HG02763 (cell line): ENCODE results near the gene SPTBN4.
"Not testable (repeated sequence)": the region's sequence is repeated elsewhere in the genome, so short reads cannot be mapped to it uniquely, and the experiment has no call there.

ENCODE experiments used
- ATAC-seq: cut with Tn5 transposase; IDR thresholded peaks from one replicate; pipeline ENCODE4 v1.9.1; 2021; ENCODE audit warnings: mild to moderate bottlenecking, moderate library complexity; ENCODE audit not compliant: unreplicated experiment

Gene SPTBN4

GRCh38 chr19:40613690-40614621, 147.2 kb downstream of the SPTBN4 start:
- ATAC-seq = peak; percentile 43

- no peak for ATAC-seq
These were observed 148.0 kb downstream of the SPTBN4 start for GRCh38 chr19:40614622-40615411.

GRCh38 chr19:40616178-40616577, 149.4 kb downstream of the SPTBN4 start:
- no peak for ATAC-seq

- no peak for ATAC-seq
These were observed 150.1 kb downstream of the SPTBN4 start for GRCh38 chr19:40616941-40617340.

GRCh38 chr19:40617961-40618360, 151.2 kb downstream of the SPTBN4 start:
- ATAC-seq = no peak

GRCh38 chr19:40619333-40620160, 152.7 kb downstream of the SPTBN4 start:
- no peak for ATAC-seq

DNA sequence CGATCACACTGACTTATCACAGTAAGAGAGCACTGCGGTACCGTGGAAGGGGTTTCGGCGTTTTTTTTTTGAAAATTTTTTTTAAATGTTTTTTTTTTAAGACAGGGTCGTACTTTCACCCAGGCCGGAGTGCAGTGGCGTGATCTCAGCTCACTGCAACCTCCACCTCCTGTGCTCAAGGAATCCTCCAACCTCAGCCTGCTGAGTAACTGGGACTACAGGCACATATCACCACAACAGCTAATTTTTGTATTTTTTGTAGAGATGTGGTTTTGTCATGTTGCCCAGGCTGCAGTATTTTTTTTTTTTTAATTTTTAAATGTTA, 153.3 kb downstream of the SPTBN4 start:
- ATAC-seq = no peak

DNA sequence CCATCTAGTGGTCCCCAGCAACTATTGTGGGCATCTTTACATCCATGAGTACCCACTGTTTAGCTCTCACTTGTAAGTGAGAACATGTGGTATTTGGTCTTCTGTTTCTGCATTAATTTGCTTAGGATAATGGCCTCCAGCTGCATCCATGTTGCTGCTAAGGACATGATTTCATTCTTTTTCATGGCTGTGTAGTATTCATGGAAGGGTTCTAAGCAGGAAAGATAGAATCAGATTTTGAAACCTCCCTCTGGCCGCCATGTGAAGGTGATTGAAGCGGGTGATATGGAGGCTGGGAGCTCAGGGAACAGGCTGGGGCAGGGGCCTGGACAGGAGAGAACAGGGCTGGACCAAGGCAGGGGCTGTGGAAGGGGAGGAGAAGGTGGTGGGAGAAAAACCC, 154.5 kb downstream of the SPTBN4 start:
- ATAC-seq = no peak

- ATAC-seq = no peak
These were observed 155.4 kb downstream of the SPTBN4 start for GRCh38 chr19:40621966-40622772.

- no peak for ATAC-seq
These were observed 155.9 kb downstream of the SPTBN4 start for GRCh38 chr19:40622773-40623075.

DNA sequence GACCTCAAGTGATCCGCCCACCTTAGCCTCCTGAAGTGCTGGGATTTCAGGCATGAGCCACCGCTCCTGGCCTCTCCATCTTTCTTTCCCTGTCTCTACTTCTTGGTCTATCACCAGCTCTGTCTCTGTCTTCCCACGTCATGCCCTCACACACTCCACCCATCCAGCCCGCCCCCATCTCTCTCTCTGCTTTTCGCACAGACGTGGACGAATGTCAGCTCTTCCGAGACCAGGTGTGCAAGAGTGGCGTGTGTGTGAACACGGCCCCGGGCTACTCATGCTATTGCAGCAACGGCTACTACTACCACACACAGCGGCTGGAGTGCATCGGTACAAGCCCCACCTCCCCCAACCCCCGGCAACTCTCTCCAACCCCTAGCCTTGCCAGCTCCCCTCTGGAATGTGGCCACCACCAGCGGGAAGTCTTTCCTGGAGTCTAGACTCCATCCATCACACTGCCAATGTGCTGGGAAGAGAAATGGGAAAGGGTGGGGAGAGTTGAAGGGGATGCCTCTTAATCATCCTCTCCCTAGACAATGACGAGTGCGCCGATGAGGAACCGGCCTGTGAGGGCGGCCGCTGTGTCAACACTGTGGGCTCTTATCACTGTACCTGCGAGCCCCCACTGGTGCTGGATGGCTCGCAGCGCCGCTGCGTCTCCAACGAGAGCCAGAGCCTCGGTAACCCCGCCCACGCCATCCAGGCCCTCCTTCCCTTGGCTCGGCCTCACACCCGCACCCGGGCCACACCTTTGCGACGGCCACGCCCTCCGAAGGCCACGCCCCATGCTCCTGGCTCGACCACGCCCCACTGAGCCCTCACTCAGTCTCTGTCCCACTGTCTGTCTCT, 156.8 kb downstream of the SPTBN4 start:
- ATAC-seq = no peak

GRCh38 chr19:40624369-40625153, 157.8 kb downstream of the SPTBN4 start:
- not testable (repeated sequence) for ATAC-seq

GRCh38 chr19:40625406-40626120, 158.8 kb downstream of the SPTBN4 start:
- no peak for ATAC-seq
